GM10248 (cell line): Measurements from ENCODE around the gene SHQ1.

Experiments used
- CTCF ChIA-PET: fragments of 300-600 bp; sonication (Branson Sonifier 250); formaldehyde crosslinking; extraction: SDS; loops from one replicate; lab custom pipeline; 2021; ENCODE audit warnings: antibody characterized with exemption; lab: Yijun Ruan, JAX
- POLR2A ChIA-PET: fragments of 350-650 bp; sonication (Branson Sonifier 250); formaldehyde crosslinking; extraction: SDS; loops from one replicate; lab custom pipeline; 2020; ENCODE audit warnings: antibody characterized with exemption; lab: Yijun Ruan, JAX
- DNase-seq: peaks from one replicate; pipeline ENCODE4 v3.0.0; 2012; ENCODE audit errors: extremely low spot score
- TF ChIP-seq, protein P1 (sequence below): IDR thresholded peaks from 2 replicates; pipeline ENCODE4 v1.5.1; 2012; ENCODE audit warnings: mild to moderate bottlenecking, low read depth; ENCODE audit errors: extremely low read depth, missing control alignments, control extremely low read depth

Gene SHQ1

GRCh38 chr3:72855001-72855400 is 6.8 kb upstream of the SHQ1 start:
- TF ChIP-seq, protein P1, sequence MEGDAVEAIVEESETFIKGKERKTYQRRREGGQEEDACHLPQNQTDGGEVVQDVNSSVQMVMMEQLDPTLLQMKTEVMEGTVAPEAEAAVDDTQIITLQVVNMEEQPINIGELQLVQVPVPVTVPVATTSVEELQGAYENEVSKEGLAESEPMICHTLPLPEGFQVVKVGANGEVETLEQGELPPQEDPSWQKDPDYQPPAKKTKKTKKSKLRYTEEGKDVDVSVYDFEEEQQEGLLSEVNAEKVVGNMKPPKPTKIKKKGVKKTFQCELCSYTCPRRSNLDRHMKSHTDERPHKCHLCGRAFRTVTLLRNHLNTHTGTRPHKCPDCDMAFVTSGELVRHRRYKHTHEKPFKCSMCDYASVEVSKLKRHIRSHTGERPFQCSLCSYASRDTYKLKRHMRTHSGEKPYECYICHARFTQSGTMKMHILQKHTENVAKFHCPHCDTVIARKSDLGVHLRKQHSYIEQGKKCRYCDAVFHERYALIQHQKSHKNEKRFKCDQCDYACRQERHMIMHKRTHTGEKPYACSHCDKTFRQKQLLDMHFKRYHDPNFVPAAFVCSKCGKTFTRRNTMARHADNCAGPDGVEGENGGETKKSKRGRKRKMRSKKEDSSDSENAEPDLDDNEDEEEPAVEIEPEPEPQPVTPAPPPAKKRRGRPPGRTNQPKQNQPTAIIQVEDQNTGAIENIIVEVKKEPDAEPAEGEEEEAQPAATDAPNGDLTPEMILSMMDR, result no peak
- ChIA-PET POLR2A (no interaction called here), CTCF (interaction anchor here (0.8 to 1.4 kb wide), 5 partner anchors 10 to 979 kb away, joined by 3 to 4 read pairs (median 3); no protein-coding TSS in a partner anchor)
- no peak for DNase-seq

DNA sequence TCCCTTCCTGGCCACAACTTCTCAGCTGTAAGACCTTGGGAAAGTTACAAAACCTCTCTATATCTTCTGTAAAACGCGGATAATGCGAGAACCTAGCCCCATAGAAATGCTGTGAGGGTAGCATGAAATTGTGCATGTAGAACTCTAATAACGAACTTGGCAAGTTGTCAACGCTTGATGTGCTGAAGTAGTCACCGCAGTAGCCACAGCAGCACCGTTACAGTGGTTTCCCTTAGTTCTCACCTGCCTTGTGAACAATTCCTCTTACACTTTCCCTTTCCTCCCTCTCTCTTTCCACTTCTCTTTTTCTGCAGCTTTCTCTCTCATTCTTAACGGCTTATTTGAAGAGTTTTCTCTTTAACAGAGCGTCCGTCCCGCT is 447 bp upstream of the SHQ1 start:
- CTCF ChIA-PET, result interaction anchor here (1.1 to 4.5 kb wide), 7 partner anchors 11 to 182 kb away, joined by 3 to 30 read pairs (median 5); no protein-coding TSS in a partner anchor
- TF ChIP-seq, protein P1, result no peak
- POLR2A ChIA-PET, result no interaction called here
- peak; percentile 47 for DNase-seq

DNA sequence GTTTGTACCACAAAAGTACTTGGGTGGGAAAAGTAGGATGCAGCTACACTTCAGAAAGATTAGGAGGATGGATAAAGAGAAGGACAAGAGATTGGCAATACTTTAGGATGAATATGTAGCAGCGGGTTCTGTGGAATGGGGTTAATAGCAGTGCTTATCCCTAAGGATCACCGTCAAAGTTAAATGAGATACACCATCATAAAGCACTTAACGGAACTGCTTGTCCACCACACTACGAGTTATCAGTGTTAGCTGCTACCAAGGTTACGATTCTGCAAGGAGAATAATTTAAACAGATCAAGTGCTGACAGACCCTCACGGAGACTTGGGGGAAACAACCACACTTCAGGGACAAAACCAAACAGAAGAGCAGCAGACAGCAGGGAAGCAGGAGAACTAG is 963 bp downstream of the SHQ1 start:
- ChIA-PET POLR2A (no interaction called here), CTCF (interaction anchor here (1.2 kb wide), 1 partner anchor 972 kb away, joined by 3 read pairs; no protein-coding TSS in a partner anchor)
- DNase-seq, result no peak
- TF ChIP-seq, protein P1, result no peak

DNA sequence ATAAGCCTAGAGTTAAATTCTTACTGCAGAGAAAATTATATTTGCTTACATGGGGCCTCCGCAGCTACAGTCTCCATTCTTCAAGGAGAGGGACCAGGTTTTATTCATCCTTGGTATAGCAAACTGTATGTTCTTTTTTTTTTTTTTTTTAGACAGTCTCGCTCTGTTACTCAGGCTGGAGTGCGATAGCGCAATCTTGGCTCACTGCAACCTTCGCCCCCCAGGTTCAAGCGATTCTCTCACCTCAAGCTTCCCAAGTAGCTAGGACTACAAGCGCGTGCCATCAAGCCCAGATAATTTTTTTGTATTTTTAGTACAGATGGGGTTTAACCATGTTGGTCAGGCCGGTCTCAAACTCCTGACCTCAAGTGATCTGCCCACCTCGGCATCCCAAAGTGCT is 2.1 kb downstream of the SHQ1 start:
- CTCF ChIA-PET, result interaction anchor here (0.7 to 1.4 kb wide), 8 partner anchors 10 to 1117 kb away, joined by 3 to 5 read pairs (median 3); no protein-coding TSS in a partner anchor

DNA sequence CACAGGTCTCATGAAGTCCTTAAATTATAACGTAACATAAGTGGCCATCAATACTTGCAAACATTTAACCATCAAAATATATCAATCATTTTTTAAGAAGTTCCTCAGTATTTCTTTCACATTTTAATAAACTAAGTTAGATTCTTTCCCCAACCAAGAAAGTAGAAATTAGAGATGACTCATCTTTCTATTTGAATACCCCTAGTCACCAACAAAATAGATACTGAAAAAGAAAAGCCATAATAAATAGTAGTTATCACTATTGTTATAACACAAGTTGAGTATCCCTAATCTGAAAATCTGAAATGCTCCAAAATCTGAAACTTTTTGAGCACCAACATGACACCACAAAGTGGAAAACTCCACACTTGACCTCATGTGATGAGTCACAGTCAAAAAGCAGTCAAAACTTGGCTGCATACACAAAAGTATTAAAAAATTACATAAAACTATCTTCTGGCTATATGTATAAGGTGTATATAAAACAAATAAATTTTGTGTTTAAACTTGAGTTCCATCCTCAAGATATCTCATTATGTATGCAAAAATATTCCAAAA is 3.7 kb downstream of the SHQ1 start:
- TF ChIP-seq, protein P1, result no peak
- peak; percentile 24 for DNase-seq
- ChIA-PET CTCF (interaction anchor here (1.9 kb wide), 1 partner anchor 23 kb away, joined by 10 read pairs; no protein-coding TSS in a partner anchor), POLR2A (no interaction called here)

More for the DNA sequence above, 2.1 kb downstream of the SHQ1 start:
- TF ChIP-seq, protein P1, result no peak
- no peak for DNase-seq
- POLR2A ChIA-PET, result interaction anchor here (0.6 to 0.7 kb wide), 4 partner anchors 104 to 767 kb away, joined by 3 to 5 read pairs (median 4); no protein-coding TSS in a partner anchor

GRCh38 chr3:72839057-72839456 is 9.2 kb downstream of the SHQ1 start:
- ChIA-PET CTCF (interaction anchor here (1.0 to 1.9 kb wide), 2 partner anchors 13 to 174 kb away, joined by 4 read pairs; no protein-coding TSS in a partner anchor), POLR2A (no interaction called here)
- DNase-seq, result no peak
- TF ChIP-seq, protein P1, result no peak
